ENCODE data around the gene DCHS1.

Gene DCHS1

DNA sequence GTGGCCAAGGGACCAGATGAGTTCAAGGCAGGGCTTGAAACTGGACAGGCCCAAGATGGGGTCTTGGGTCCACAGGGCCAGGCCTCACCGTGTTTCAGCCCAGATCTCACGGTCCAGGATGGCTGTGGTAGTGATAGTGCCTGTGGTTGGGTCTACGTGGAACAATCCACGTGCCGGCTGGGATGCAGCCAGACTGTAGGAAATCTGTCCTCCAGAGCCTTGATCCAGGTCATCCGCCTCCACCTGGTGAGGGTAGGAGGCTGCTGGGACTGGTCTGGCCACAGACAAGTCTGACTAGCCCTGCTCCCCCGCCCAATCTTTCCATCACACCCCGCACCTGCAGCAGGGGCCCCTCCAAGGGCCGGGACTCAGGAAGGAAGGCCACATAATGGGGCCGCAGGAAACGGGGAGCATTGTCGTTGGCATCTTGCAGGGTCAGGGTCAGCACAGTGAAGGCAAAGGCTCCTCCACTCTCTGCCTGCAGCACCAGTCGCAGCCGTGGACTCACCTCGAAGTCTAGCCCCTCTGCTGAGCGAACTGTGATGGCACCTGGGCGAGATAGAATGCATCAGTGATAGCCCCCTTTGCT, 29.7 kb downstream of the DCHS1 start:
- no peak for DNase-seq (ENCODE audit: low spot score)

DNA sequence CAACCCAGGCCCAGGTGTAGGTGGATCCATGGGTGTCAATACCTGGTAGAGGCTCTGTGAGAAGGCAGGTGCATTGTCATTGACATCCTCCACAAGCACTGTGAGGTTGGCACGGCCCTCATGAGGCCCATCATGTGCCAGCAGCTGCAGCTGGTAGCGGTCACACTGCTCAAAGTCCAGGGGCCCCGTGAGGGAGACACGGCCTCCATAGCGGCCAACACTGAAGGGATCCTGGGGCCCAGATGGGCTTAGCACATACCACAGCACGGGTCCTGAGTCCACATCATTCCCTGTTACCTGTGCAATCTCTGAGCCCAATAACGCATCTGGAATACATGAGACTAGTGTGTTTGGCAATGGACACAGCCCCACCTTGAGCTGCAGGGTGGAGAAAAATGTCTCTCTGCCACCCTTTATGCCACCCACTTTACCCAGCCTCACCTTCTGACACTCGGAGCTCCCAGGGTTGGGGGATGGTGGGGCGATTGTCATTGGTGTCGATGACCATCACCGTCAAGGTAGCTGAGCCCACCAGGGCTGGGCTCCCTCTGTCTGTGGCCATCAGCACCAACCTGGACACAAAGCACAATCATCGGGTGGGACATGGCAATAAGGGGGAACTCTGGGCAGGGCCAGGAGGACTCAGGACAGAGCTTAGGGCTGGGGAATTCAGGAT, 30.3 kb downstream of the DCHS1 start:
- DNase-seq (ENCODE audit: low spot score): no peak

DNA sequence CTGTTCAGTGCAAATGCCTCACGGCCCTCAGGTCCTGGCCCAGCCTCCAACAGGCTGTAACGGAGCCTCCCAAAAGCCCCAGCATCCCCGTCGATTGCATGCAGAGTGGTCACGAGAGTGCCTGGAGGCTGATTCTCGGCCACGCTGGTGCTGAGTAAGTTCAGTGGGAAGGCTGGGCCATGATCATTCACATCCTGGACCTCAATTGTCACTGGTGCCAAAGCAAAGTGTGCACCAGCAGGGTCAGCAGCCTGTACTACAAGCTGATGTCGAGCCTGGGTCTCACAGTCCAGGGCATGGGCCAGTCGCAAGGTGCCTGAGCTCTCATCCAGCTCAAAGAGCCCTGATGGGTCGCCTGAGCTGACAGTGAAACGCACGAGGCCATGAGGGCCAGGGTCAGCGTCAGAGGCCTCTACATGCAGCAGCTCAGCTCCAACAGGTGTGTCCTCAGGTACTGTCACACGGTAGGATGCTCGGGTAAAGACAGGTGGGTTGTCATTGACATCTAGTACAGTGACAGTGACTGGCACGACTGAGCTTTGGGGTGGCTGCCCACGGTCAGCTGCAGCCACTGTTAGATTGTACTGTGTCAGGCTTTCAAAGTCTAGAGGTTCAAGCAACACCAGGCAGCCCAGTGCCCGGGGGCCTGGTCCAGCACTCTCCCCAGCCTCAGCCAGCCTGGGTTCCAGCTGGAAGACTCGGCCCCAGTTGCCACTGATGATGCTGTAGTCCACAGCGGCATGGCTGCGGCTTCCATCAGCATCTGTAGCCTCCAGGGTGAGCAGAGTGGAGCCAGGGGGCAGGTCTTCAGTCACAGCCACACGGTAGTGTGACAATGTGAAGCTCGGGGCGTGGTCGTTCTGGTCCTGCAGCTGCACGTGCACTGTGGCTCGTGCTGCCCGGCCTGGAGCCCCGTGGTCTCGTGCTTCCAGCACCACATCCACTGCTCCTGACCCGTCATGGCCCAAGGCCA, 31.9 kb downstream of the DCHS1 start:
- no peak for DNase-seq (ENCODE audit: low spot score)

GRCh38 chr11:6622261-6623171, 33.1 kb downstream of the DCHS1 start:
- no peak for DNase-seq (ENCODE audit: low spot score)

DNA sequence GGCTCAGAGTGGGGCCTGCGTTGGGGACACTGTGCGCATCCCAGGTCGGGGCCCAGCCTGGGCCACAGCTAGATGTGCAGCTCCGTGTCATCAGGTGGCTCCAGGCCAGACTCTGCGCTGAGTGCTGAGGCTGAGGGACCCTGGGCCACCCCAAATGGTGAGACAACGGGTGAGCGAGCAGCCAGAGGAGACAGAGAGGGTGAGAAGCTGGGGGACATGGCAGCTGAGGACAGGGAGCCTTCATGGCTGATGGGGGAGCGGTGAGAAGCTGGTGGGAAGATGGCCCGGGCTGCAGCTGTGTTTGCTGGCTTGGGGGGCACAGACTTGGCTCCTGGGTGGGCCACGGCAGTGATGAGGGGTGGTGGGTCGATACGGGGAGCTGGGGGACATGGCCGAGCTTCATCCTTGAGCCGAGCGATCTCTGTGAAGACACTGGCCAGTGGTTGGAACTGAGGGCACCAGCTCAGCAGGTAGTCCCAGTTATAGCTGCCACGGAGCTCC, 33.8 kb downstream of the DCHS1 start:
- no peak for DNase-seq (ENCODE audit: low spot score)

DNA sequence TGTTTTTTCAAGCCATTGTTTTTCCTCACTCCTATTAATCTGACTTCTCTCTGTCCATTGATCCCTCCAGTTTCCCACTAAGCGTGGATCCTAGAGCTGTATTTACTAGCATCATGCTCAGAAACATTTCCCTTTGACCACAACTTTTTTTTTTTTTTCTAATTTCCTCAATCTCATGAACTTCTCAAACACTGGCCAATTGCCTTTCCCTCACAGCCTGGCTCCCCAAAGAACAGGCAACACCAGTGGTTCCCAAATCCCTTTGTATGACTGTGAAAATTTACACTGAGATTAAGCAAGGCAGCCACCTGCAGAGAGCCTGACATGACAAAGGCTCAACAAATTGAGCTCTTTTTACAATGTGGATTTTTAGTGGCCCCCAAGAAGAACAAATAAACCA, 35.0 kb downstream of the DCHS1 start:
- DNase-seq (ENCODE audit: low spot score): no peak

DNA sequence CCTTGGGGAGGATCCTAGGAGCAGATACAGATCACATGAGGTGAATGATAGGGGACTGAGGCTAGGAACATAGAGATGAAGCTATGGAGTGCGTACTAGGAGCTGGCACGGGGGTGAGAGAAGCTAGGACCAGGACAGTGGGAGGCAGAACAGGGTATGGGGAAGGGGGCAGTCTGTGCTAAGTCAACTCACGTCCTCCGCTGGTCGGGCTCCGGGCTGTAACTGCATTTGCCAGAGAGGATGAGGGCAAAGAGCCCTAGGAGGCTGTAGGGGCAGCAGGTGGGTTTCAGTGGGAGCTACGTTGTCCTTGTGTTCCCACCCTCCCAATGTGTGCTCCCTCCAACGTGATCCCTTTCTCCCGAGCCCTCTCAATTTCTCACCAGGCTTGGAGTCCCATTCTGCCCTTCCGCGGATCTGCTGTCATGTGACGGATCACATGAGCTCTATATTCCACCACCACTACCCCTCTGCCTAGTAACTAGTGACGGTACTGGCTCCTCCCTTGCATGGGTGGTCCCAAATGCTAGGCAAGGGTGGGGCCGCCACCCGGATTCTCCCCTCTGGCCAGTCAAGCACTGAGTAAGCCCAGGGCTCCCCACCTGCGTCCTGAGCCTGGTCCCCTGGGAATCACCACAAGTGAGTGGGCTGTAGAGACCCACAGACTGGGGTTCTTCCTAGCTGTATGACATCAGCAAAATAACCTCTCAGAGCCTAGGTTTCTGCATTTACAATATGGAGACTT, 36.4 kb downstream of the DCHS1 start, which contains the start of gene TPP1:
TSS of gene TPP1 (minus strand) at position 419 of the 742 bp plus-strand sequence. CDS start at position 397, 22 bp downstream.
- DNase-seq (ENCODE audit: low spot score): peak; percentile 95

GRCh38 chr11:6618117-6619003, 37.2 kb downstream of the DCHS1 start:
- DNase-seq (ENCODE audit: low spot score): no peak

- DNase-seq (ENCODE audit: low spot score): no peak
Observed at GRCh38 chr11:6617315-6617781, 38.3 kb downstream of the DCHS1 start.

GRCh38 chr11:6616596-6617250, 38.9 kb downstream of the DCHS1 start:
- no peak for DNase-seq (ENCODE audit: low spot score)

- no peak for DNase-seq (ENCODE audit: low spot score)
Observed at GRCh38 chr11:6615882-6616585, 39.6 kb downstream of the DCHS1 start.

GRCh38 chr11:6615046-6615445, 40.6 kb downstream of the DCHS1 start:
- DNase-seq (ENCODE audit: low spot score): no peak

GRCh38 chr11:6614446-6614845, 41.2 kb downstream of the DCHS1 start:
- no peak for DNase-seq (ENCODE audit: low spot score)

GRCh38 chr11:6613496-6613895, 42.1 kb downstream of the DCHS1 start:
- DNase-seq (ENCODE audit: low spot score): no peak

GRCh38 chr11:6612213-6613041, 43.2 kb downstream of the DCHS1 start, which contains the start of gene TAF10:
Gene TAF10 (minus strand): TSS chr11:6612216. CDS start chr11:6612189, 27 bp downstream.
- peak; percentile 95 for DNase-seq (ENCODE audit: low spot score)

GRCh38 chr11:6611963-6612212, 43.7 kb downstream of the DCHS1 start:
- DNase-seq (ENCODE audit: low spot score): no peak

DNA sequence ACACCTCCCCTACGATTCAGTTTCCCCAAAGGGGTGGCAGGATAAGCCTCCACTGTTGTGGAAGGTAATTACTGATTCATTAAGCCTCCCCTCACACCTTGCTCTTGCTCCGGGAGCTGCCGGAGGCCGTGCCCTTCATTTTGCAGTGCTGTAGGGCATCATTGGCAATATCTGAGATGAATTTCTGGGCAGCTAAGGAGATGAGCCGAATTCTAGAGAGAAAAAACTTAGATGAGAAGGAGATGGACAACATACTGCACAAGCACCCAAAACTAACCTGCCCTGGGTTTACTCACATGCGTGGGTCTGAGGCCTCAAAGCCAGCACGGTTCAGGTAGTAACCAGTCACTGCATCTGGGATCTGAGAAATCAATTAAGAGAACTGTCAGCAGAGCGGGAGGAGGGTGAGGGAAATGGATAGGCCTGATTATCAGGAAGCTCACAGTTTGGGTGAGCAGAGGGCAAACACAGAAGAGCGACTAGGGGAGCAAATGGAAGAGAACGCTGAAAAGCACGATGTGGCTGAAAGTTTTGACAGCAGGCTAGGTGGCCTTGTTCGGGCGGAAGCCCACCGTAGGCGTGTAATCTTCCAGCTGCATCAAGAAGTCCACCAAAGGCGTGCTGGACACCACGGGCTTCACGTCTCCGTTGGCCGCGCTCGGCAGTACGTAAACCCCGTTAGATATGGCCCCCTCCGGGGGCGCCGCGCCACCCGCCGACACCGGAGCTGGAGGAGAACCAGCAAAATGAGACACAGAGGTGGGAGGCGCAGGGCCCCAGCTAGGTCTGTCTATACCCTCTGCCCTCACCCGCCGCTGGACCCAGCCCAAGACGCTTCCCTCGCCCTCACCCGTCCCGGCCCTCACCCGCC, 44.3 kb downstream of the DCHS1 start:
- DNase-seq (ENCODE audit: low spot score): no peak
